ENCODE measurements around the gene LRRC42. TPM values are rescaled to one million over a fixed set of nuclear protein-coding genes. Genes with fewer than 3 reads are reported as not detected.

The LRRC42 gene
- total and polyA plus RNA-seq, 9 of the 15 experiments (the other 6 are each of a cell fraction or from before 2014, with no cell fraction given) = 17.3 to 51.9 (median 35.5) TPM

GRCh38 chr1:53927376-53927881 is 18.7 kb upstream of the LRRC42 start (continued):
- TF ChIP-seq GMEB1 (CRISPR knock-in tag; IDR thresholded peaks at IDR 0.05) (no peak), EHMT2 (IDR thresholded peaks at IDR 0.05) (no peak), ARID3A (IDR thresholded peaks at IDR 0.05; ENCODE audit: borderline replicate concordance, low read depth, low read length) (no peak), ZNF280B (CRISPR knock-in tag; IDR thresholded peaks at IDR 0.05) (no peak), ASH1L (IDR thresholded peaks at IDR 0.05; ENCODE audit: borderline replicate concordance, low read depth, partially characterized antibody) (no peak), IRF1 (CRISPR knock-in tag; IDR thresholded peaks at IDR 0.05; ENCODE audit: borderline replicate concordance) (no peak), SMARCB1 (IDR thresholded peaks at IDR 0.05; ENCODE audit: insufficient read length, low read depth) (no peak), PML (IDR thresholded peaks at IDR 0.05; ENCODE audit: low read length) (no peak)

Measured in K562 (cell line).